ENCODE measurements around the gene CYTH4.

Gene CYTH4

DNA sequence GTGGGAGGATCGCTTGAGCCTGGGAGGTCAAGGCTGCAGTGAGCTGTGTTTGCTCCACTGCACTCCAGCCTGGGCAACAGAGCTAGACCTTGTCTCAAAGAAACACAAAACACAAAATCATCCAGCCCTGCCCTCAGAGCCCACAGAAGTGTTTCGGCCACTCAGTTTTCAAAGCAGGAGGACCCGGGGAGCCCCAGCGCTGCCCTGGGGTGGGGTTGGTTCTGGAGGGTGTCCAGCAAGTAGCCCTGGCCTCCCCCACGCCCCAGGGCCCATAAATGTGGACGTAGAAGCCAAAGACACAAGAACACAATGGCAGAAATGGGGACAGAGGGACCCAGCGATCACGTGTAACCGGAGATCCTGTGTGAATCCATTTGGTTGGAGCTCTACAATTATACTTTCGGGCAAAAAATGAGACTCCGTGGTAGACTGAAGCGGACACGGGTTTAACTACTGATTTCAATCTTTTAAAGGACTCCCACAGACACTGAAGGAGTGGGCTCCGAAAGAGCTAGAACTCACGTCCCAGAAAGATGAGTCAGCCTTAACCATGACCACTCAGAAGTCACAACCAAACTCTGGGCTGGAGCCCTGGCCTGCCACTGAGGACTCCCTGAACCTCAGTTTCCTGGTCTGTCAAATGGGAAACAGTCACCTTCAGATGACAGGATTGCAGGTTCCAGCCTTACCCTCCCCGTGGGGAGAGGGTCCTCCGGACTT, 9.0 kb upstream of the CYTH4 start:
- DNase-seq = no peak

DNA sequence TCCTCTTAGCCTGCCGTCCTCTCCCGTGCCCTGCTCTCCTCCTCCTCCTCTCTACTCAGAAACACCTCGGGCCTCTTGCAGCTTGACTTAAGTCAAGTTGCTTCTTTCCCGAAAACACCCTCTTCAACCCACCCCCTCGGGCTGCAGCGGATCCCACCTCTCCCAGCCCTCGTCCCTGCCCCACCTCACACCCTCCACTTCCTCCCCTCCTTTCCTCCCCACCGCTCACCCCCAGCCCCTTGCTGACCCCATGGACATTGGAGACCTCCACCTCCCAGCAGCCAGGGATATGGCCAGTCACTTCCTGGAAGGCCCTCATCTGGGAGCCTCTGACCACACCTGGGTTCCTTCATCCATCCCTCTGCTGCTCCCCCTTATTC, 8.5 kb upstream of the CYTH4 start:
- DNase-seq = no peak

DNA sequence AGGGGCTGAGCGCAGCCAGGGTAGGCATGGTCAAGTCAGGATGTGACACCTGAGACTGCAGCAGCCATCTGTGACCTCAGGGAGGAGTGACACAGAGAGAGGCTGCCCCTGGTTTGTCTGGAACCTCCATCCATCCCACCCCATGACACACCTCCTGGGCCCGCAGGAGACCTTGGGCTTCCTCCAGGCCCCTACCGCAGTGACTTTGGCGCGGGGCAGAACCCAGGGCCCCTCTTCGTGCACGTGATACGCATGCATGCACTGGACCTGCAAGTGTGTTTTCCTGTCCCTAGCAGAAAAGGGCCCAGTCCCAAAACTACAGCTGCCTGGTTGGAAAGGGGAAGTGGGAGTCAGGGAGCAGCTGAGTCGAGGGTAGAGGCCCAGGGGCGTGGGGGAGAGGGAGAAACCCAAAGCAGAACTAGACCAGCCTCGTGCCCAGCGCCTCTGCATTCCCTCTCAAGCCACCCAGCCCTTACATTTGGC, 7.9 kb upstream of the CYTH4 start:
- no peak for DNase-seq

DNA sequence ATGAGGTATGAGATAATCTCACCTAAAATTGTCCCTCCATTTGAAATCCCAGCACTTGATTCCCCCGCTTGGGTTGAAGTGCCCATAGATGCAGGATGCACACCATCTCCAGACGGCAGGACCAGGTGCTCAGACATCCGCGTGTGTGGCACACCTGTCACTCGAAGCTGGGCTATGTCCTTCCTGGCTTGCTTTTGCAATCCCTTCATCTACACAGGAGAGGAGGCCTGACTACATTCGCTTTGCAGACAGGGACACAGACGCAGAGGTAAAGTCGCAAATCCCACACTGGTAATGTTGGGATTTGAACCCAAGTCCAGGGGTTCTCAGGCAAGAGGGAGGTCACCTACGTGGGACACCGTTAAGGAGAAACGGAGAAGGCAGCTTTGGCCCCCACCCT, 7.2 kb upstream of the CYTH4 start:
- no peak for DNase-seq

DNA sequence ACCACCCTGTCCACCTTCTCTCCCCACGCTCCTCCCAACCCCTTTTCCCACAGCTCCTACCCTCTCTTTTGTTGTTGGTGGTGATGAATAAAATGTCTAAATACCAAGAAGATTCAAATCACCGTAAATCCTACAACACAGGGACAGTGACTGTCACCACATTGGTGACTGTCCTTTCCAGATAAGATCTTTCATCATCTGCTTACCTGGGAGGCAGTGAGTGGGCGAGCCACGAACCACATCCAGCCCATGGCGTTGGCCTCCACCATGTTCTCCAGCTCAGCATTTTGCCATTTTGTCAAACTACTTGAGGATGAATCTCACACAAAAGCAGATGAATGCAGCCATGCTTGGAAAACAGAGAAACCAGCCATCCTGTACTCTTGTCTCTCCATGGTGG, 6.7 kb upstream of the CYTH4 start:
- DNase-seq = no peak

DNA sequence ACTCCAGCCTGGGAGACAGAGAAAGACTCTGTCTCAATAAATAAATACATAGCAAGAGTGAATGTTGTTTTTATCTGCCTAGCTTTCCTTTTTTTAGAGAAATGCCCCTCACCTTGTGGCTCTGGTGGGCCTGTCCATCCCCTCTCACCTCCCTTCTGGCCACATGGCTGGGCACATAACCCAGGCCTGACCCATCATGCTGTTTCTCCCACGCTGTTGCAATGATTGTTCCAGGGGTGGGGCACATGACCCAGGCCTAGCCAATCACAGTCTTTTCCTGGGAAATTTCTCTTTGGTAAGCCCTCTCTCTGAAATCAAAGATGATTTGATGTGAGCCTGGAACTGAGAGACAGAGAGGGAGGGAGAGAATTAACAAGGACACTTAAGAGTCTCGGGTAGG, 5.5 kb upstream of the CYTH4 start:
- DNase-seq = no peak

DNA sequence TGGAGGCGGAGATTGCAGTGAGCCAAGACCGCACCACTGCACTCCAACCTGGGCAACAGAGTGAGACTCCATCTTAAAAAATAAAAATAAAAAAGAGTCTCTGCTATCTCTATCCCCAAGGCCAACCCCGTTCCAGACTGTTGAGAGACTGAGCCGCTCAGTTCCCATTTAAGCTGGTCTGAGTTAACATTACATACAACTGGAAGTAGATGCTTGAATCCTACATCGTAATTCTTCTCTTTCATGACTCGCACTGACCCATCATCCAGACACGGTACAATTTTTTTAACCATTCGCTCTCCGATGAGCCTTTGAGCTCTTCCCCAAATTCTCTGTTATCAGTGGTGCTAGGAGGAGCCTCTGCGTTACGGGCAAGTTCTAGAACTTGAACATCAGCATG, 4.9 kb upstream of the CYTH4 start:
- no peak for DNase-seq

DNA sequence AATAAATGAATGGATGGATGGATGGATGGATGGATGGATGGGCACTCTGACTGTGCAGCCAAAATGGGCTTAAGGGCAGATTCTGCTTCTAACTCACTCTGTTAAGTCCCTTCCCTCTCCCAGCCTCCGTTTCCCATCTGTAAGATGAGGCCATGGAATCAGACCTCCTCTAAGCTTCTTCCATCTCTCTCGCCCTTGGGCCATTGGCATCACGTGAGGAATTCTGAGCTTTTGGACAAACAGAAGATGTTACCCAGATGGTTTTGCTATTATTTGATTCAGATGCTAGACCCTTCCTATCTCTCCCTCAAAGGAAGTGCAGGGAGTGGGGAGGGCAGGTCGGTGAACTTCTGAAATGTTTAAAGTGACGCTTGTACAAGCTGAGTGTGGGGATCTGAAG, 4.0 kb upstream of the CYTH4 start:
- no peak for DNase-seq

DNA sequence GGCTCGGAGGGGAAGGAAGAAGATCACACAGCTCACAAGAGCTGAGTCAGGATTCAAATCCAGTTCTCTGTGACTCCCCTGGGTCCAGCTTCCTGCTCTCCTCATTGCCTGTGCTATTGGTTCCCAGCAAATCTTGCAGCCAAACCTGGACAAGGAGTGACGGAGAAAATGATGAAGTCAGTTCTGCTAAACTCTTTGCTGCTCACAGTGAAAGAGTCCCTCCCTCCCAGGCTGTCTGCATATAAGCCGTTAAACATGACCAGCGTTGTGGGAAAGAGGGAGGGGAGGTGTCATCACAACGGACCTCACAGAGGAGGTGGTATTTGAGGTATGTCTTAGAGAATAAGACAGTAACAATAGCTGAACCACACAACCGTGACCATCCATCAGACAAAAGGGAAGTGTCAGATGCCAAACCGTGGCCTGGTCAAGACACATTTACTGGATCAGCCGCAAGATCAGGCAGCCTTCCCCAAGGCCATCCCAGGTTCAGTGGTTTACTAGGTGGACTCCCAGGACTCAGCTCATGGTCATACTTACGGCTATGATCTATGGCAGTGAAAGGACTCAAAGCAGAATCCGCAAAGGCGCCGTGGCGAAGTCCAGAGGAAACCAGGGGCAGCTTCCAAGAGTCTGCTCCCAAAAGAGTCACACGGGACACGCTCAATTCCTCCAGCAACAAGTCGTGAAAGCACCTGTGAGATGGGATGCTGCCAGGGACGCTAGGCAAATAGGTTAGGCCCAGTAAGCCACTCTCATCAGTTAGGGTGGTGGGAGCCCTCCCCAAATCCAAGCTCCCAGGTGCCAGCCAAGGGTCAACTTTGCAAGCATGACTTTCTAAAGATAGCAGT, 2.8 kb upstream of the CYTH4 start:
- no peak for DNase-seq

DNA sequence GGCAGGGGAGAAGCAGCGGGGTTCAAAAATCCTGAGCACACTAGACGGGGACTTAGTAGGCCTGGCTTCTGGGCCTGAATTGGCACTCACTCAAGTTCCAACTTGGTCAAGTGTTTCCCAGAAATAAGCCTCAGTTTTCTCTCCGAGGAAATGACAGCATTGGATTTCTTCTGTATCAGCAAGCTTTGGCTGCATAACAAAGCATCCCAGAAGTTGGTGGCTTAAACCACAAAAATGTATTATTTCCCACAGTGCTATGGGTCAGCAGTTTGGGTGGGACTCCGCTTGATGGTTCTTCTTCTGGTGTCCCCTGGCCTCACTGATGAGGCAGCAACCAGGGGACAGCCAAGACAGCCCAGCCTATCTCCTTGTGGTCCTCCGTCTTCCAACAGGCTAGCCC, 1.6 kb upstream of the CYTH4 start:
- no peak for DNase-seq

DNA sequence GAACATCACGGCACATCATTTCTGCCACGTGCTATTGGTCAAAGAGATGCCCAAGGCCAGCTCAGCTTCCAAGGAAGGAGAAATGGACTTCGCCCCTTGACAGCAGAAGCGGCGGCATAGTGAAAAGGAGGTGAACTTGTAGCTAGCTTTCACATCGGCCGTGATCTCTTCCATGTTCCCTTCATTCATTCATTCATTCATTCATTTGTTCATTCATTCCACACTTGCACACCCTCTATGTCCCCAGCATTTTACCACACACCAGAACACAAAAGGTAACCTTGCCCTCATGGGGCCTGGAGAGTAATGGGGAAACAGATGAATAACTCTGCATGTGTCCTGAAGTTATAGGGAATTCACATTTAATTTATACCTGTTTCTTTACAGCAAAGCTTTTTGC, 1.1 kb upstream of the CYTH4 start:
- no peak for DNase-seq

DNA sequence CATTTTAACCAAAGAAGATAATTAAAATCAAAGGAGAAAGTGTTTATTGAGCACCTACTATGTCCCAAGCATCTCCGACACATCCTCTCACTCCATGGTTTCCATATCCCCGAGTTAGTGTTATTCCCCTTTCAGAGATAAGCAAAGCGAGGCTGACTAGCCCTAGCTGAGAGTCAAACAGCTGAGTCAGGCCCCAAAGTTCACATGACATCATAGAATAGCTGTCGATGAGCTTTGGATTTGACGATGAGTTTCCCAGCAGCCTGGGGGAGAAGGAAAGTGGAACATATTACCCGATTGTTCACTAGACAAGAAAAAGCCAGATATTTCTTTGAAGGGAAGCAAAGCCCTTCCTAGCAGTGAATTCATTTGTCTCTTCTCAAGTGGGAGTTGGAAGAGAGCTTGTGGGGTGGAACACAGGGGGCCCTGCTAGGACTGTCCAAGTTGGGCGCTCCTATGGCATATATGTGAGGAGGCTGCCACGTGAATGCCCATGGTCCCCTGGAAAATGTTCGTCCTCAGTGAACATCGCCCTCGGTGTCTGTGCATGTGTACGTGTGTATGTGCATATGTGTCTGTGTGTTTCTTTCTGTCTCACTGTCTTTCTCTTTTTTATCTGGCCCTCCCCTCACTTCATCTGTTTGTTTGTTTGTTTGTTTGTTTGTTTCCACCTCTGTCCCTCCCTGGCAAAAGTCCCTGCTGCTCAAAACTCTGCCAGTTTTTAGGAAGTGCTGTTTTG, 493 bp upstream of the CYTH4 start:
- no peak for DNase-seq

DNA sequence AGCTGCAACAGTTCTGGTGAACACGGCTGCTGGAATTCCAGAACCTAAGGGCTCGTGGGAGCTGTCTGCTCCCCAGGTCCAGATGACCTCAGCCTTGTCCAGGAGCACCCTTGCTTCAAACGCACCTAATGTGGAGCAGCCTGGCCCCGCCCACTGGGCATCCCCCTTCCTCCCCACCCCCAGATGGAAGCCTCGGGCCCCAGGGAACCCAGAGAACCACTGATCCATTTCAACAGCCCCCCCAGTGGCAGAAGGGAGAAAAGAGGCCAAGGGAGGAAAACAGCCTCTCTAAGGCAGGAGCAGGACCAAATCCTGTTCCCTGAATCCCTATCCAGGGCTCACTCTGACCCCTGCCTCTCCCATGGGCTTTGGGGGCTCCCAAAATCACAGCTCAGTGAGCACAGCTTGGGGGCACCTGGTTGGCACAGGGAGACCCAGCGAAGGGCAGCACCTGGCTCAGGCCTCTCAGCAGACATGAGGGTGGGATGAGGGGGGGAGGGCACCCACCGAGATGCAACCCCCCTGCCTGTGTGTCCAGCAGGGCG, 1.2 kb downstream of the CYTH4 start:
- no peak for DNase-seq

DNA sequence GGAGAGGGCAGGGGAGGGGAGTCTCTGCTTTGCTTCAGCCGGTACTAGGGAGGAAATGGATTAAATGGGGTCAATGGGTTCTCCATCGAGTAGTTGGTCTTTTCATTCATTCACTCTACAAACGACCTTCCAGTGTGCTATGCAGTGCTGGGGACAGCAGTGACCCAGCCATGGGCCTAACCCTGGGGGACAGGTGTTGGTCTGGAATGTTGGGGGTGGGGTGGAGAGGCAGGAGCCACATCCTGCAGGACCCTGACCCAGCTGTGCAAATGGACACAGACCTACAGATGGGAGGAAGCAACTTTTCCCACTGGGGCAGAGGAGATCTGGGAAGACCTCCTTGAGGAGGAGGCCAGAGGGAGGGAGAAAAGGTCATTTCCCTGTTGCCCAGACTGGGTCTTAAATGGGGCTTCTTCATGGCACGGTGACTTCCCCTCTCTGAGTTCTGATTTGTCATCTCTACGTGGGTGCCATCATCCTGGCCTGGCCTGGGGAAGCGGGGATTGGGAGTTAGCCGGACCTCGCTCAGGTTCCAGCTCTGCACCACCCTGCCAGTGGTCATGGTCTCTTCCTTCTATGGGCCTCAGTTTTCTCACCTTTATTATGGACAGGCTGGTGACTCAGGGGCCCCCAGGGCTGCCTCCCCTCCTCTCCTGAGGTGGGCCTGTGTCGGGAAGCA, 2.0 kb downstream of the CYTH4 start:
- DNase-seq = no peak

DNA sequence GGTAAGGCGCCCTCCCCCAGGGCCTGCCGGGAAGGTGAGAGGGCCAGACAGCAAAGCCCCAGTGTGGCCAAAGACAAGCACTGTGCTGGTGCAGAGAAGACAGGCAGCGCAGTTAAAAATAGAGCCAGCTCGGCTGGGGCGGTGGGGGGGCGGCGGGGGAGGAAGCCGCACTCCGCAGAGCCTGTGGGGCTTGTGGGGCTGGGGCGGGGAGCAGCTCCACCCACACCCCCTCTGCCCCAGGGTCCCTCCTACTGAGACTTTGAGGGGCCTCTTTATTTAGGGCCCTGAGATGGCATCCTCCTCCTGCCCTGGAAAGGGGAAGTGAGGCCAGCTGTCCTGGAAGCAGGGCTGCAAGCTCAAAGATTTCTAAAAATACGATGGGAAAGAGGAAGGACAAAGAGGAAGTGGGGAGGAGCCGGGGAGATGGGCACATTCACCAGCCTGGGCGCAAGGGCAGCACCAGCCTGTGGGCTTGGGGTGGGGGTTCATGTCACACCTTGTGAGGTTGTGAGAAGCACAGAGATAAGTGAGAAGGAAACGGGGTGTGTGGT, 2.6 kb downstream of the CYTH4 start:
- no peak for DNase-seq

DNA sequence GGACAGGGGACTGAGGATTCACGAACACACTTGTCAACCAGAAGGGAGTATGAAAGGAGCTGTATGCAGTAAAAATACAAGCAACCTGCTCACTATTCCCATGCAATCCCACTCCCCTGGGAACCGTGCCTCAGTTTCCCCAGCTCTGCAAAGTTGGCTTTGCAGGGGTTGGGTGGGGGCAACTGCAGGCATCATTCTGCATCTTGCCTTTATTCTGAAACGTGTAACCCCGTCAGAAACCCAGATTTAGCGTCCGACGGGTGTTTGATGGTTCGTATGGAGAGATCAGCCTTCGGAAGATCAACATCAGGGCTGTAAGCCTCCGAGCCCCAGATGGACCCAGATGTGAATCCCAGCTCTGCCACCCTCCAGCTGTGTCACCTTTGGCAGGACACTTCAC, 3.6 kb downstream of the CYTH4 start:
- DNase-seq = no peak

DNA sequence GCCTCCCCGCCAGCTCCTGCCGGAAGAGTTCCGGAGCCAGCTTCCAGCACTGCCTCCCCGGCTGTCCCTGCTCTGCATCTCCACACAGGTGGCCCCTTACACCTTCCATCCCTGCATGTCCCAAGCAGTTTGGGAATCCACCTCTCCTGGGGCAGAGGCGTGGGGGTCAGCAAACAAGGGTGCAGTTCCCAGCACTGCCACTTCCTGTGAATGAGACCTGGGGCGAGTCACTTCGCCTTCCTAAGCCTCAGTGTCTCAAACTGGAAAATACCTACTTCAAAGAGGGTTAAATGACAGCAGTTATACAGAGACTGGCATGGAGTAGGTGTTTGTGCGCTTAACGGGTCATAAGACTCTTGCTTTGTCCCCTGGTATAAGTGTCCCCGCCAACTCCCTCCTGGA, 5.2 kb downstream of the CYTH4 start:
- no peak for DNase-seq

DNA sequence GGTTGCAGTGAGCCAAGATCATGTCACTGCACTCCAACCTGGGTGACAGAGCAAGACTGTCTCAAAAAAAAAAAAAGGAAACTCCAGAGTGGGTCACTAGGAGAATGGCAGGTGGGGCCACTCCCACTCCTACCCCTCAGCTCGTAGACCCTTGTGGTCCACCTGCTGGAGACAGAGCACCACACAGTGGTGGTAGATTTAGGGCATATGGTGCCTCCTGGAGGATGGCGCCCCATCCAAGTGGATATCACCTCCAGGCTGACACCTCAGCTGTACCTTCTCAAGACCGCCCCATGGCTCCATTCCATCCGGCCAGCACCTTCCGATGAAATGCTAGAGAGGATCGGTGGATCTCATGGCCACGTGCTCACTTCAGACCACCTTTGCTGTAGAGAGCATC, 6.2 kb downstream of the CYTH4 start:
- DNase-seq = no peak

DNA sequence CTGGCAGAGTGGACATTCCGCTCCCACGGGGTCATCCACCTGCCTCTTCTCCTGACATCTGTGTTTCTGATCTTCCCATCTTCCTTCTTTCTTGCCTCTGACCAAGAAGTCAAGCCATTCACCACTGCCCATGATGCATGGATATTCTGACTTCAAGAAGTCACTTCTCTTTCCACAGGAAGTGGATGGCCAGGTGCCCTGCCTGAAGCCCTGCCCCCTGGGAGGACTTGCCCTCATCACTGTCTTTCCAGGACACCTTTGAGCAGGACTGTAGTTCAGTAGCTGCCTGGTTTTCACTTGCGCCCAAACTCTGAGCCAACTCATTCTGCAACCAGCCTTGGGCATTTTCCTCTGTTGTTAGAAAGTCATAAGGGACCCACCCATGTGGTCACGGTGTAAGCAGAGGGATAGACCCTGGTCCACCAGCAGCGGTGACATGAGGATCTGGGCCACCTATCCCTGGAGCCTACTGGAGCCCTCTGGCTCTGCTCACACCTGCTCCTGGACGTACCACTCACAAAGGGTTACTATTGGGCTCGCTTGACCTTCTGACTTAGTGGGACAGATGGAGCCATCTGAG, 6.9 kb downstream of the CYTH4 start:
- no peak for DNase-seq

DNA sequence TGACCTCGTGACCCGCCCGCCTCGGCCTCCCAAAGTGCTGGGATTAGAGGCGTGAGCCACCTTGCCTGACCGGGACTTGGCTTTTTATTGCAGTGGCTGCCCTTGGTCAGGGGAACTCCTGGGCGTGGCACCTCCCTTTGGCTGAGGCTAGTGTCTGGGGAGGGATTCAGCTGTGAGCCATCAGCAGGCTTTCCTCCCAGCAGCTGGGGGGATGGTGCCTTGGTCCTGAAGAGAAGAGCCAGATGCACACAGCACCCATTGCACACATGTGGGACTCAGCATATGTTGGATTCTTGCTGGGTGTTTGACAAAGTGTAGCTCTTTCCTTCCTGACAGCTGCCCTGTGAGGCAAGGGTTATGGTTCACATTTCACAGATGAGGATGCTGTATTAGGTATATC, 8.4 kb downstream of the CYTH4 start:
- DNase-seq = no peak

DNA sequence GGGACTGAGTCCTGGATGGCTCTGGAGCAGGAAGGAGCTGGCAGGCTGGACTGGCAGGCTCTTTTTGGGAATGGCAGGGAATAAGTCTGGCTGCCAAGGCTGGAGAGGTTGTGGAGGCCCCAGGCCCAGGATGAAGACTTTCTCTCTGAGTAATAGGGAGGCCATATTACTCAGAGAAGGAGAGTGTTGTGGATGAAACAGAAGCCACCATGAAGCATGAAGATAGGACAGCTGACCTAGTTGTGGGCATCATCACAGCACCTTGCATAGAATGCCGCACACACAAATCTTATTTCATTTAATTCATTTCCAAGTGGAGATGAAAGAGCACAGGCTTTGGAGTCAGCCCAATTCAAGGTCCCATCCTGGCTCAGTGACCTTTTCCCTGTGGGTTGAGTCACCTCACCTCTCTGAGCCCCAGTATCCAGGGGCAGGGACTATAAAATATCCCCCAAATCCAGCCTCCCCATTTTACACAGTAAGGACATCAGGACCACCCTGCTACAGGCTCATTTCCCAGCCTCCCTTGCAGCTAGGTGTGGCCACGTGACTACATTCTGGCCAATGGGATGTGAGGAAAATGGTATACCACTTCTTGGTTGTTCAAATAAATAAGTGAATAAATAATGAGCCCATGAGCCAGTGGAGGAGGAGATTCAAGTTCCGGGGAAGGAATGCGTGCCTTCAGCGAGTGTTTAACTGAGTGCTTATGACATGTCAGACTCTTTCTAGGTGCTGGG, 9.4 kb downstream of the CYTH4 start:
- no peak for DNase-seq

DNA sequence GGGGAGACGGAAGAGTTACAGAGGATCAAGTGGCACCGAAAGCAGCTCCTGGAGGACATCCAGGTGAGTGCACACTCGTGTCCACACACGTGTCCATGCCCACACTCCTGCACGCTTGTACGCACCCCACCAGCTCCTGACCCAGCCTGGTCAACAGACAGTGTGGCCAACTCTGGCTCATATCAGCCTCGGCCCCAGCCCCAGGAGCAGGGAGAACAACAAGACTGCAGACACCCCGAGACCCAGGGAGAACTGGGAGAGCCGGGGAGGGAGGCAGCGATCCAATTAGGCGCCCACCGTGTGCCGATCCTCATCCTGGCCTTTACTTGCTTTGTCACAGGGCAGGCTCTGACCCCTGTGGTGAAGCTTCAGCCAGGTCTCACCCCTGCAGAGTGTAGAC, 10.3 kb downstream of the CYTH4 start:
- DNase-seq = no peak
